ENCODE measurements around the gene SETX.

SETX gene

GRCh38 chr9:132244582-132245455, 110.0 kb downstream of the SETX start:
- no peak for DNase-seq
- TF ChIP-seq POLR2A (IDR thresholded peaks at IDR 0.05; ENCODE audit: low read length) (no peak), GATA1 (IDR thresholded peaks at IDR 0.05; ENCODE audit: low read depth, low read length) (no peak)

DNA sequence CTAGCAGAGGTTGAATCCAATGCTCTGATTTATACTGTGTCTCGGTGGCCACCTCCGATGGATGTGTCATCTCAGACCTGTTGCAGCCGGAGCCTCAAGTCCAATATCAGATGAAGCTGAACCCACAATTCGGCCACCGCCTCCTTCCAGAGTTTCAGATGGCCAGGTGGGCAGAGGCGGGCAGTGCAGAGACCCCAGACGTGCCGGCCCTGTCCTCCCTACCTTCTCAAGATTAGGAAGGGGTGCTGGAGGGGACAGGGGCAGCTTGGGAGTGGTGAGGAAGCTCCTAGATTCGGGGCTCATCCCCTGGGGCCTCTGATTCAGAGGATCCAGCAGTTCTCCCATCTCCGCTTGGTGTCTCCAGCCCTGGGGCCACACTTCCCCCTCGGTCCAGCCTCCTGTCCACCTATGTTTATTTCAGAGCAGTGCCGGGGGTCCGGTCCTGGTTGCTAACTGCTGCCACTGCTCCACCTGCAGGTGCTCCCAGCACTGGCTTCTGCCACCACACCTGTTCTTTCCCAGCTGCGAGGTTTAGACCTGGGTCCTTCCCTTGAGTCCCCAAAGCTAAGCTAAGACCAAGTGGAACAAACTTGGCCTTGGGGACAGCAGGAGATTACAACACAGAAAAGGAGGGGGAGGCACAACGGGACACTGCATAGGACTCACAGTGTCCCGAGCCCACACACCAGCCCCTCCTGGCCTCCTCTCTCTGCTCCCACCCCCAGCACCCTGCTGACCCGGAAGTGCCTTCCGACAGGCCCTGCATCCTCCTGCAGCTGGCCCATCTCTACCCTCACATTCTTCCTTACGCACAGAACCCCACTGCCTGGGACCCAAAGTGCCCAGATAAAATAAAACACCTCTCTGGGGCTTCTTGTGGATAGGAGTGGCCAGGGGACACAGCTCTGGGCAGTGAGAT, 111.4 kb downstream of the SETX start:
- DNase-seq, result no peak
- TF ChIP-seq GATA1 (IDR thresholded peaks at IDR 0.05; ENCODE audit: low read depth, low read length) (no peak), POLR2A (IDR thresholded peaks at IDR 0.05; ENCODE audit: low read length) (no peak)

DNA sequence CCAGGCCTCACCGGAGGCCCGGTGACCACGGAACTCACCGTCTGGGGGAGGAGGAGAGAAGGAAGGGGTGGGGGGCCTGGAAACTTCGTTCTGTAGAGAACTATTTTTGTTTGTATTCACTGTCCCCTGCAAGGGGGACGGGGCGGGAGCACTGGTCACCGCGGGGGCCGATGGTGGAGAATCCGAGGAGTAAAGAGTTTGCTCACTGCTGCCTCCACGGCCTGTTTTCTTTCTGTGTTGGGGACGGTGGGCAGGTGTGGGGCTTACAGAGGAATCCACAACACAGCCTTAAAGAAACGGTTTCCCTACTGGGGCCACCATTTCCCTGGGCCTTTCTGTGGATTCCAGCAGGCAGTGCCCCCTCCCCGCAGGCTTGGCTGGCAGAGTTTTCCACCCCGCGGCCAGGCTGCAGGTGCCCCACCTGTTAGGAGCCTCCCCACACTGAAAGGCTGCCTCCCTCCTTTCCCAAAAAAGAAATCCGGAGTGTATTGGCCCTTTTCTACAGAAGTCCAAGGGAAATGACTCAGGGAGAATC, 112.1 kb downstream of the SETX start:
- DNase-seq, result no peak
- TF ChIP-seq POLR2A (IDR thresholded peaks at IDR 0.05; ENCODE audit: low read length) (no peak), GATA1 (IDR thresholded peaks at IDR 0.05; ENCODE audit: low read depth, low read length) (no peak)

- peak; percentile 27 to 46 for DNase-seq
- TF ChIP-seq POLR2A (IDR thresholded peaks at IDR 0.05; ENCODE audit: low read length) (no peak), GATA1 (IDR thresholded peaks at IDR 0.05; ENCODE audit: low read depth, low read length) (no peak)
These were observed 112.8 kb downstream of the SETX start for GRCh38 chr9:132241840-132242620.

DNA sequence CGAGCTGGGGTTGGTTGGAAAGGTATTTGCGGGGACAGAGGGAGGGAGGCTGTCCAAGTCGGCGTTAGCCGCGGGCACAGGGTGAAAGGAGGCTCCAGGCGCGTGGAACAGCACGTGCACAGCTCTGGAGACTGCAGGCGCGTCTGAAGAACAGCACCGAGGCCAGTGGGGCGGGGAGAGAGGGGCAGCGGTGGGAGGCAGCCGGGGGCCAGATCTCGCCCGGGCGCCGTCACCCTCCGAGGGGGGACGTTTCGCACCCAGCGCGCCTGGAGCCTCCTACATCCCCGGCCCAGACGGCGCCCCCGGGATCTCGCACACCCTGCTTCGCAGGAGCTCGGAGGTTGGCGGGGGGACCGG, 113.3 kb downstream of the SETX start:
- DNase-seq, result no peak

DNA sequence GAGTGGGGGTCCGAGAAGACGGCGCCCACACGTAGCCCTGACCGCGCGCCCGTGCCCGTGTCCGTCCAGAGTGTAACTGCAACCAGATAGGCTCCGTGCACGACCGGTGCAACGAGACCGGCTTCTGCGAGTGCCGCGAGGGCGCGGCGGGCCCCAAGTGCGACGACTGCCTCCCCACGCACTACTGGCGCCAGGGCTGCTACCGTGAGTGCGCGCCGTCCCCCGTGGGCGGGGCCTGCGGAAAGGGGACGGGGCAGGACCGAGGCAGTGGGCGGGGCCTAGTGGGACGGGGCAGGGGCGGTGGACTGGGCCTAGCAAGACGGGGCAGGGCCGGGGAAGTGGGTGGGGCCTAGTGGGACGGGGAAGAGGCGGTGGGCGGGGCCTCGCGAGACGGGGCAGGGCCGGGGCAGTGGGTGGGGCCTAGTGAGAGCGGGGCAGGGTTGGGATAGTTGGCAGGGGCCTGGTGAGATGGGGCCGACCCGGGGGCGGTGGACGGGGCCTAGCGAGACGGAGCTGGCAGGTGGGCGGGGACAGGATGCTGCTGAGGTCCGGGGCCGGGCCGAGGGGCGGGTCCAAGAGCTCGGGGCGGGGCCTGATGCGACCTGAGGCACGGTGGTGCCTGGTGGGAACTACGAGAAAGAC, 113.8 kb downstream of the SETX start:
- TF ChIP-seq GATA1 (IDR thresholded peaks at IDR 0.05; ENCODE audit: low read depth, low read length) (no peak), POLR2A (IDR thresholded peaks at IDR 0.05; ENCODE audit: low read length) (no peak)
- DNase-seq, result peak; percentile 92 to 97

More for the DNA sequence above, 113.3 kb downstream of the SETX start:
- no peak for TF ChIP-seq POLR2A (IDR thresholded peaks at IDR 0.05; ENCODE audit: low read length)
- TF ChIP-seq GATA1 (IDR thresholded peaks at IDR 0.05; ENCODE audit: low read depth, low read length), result no peak

GRCh38 chr9:132239999-132240840, 114.6 kb downstream of the SETX start:
- TF ChIP-seq POLR2A (IDR thresholded peaks at IDR 0.05; ENCODE audit: low read length) (no peak), GATA1 (IDR thresholded peaks at IDR 0.05; ENCODE audit: low read depth, low read length) (no peak)
- DNase-seq, result no peak

DNA sequence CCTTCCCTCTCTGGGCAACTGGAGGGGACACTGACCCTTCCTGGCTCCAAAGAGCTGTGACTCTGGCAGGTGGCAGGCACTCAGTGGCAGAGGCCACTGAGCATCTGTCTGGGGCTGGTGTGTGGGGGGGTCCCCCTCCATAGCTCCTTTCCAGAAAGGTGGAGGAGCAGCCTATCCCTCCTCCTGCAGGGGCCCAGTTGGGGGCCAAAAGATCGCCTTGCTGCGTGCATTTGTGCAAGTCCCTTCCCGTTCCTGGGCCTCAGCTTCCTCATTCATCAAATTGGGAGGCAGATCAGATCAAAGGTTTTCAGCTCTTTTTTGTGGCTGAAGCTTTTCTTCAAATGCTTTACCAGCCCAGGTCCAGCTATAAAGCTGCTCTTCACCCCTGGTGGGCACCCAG, 115.3 kb downstream of the SETX start:
- no peak for DNase-seq
- TF ChIP-seq POLR2A (IDR thresholded peaks at IDR 0.05; ENCODE audit: low read length) (no peak), GATA1 (IDR thresholded peaks at IDR 0.05; ENCODE audit: low read depth, low read length) (no peak)

DNA sequence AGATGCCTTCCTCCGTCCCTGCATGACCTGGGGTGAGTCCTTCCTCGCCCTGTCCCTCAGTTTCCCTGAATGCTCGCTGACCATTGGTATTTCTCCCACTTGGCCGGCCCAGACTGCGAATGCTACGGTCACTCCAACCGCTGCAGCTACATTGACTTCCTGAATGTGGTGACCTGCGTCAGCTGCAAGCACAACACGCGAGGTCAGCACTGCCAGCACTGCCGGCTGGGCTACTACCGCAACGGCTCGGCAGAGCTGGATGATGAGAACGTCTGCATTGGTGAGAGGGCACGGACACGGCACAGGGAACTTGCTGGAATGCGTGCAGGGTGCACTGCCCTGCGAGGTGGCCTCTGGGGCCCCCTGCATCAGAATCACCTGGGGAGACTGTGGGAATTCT, 115.8 kb downstream of the SETX start:
- no peak for DNase-seq
- TF ChIP-seq GATA1 (IDR thresholded peaks at IDR 0.05; ENCODE audit: low read depth, low read length), result no peak
- TF ChIP-seq POLR2A (IDR thresholded peaks at IDR 0.05; ENCODE audit: low read length), result no peak

- TF ChIP-seq GATA1 (IDR thresholded peaks at IDR 0.05; ENCODE audit: low read depth, low read length) (no peak), POLR2A (IDR thresholded peaks at IDR 0.05; ENCODE audit: low read length) (no peak)
- no peak for DNase-seq
These were observed 116.5 kb downstream of the SETX start for GRCh38 chr9:132238026-132238972.

GRCh38 chr9:132237481-132237880, 117.3 kb downstream of the SETX start:
- no peak for TF ChIP-seq POLR2A (IDR thresholded peaks at IDR 0.05; ENCODE audit: low read length)
- TF ChIP-seq GATA1 (IDR thresholded peaks at IDR 0.05; ENCODE audit: low read depth, low read length), result no peak

More at GRCh38 chr9:132237481-132237880, 117.3 kb downstream of the SETX start:
- no peak for DNase-seq

All from erythroblast (primary cell).